Measurements from ENCODE around the gene QSOX2.

The QSOX2 gene

DNA sequence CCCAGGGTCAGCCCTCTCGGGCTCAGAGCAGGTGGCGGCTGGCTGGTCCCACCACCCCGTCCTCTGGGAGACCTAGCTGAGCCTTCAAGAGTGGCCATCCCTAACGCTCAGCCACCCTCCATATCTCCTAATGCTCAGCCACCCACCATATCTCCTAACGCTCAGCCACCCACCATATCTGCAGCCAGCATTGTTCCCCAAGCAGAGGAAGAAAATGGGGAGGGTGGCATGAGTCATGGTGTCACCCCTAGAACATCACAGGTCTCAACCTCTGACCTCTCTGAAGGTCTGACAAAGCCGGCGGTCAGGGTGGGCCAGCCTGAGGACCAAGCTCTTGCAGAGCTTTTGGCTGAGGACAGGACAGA lies 55.4 kb downstream of the QSOX2 start:
- DNase-seq (ENCODE audit: low read depth): no peak

DNA sequence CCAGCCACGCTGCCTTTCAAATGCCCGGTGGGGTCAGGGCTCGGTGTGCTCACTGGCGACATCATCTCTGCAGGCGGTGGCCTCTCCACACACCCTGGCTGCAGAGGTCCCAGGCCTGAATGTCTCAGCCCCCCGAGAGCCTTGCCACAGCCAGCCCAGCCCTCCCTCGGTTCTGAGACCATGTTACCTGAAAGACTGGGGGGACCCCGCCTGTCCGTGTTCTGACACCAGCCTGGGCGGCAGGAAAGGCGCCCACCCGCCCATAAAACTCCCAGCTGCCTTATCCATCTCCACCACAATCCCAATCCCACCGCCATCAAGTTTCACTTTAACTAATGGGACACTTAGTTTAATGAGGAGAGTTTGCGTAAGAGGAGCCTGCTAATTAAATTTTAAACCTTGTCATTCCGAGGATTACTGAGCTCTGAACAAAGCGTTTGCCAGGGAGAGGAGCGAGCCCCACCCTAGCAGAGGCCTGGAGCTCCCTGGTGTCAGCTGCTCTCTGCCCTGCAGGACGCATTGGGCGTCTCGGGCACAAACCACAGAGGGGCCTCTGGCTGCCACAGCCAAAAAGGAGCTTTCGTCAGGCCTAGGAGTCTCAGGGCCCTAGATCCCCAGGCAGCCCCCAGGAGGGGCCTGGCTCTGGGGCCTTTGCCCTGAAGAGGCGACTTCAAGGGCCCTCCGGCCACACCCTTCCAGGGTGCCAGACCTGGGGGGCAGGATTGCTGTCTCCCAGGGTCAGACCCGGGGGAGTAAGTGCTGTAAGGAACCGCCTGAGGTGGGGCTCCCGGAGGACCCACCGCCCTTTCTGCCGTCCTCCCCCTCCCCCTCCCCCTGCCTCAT lies 56.0 kb downstream of the QSOX2 start:
- no peak for DNase-seq (ENCODE audit: low read depth)

DNA sequence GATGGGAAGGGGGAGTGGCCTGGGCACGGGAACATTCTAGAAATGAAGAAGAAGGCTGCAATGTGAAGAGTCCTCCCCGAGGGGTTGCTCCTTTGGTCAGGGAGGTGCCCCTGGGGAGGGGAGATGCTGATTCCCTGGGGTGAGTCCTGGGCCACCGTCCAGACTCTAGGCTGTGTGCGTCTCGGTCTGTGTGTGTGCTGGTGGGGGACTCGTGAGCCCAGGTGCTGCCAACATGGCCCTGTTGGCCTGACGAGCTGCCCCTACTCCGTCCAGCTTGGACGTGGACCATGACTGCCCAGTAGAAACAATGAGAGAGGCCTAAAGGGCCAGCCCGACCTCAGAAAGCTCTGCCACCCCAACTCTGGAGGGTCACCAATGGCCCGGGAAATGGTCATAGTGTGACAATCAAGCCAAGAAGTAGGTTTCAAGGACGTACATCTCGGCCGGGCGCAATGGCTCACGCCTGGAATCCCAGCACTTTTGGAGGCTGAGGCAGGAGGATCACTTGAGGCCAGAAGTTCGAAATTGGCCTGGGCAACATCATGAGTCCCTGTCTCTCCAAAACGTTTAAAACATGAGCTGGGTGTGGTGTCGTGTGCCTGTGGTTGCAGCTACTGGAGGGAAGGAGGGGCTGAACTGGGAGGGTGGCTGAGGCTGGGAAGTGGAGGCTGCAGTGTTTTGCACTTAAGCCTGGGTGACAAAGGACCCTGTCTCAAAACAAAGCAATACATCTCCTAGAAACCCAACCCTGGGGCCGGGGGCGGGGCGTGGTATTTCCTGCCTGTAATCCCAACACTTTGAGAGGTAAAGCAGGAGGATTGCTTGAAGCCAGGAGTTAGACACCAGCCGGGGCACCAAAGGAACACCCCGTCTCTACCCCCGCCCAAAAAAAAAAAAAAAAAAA lies 57.7 kb downstream of the QSOX2 start:
- no peak for DNase-seq (ENCODE audit: low read depth)

DNA sequence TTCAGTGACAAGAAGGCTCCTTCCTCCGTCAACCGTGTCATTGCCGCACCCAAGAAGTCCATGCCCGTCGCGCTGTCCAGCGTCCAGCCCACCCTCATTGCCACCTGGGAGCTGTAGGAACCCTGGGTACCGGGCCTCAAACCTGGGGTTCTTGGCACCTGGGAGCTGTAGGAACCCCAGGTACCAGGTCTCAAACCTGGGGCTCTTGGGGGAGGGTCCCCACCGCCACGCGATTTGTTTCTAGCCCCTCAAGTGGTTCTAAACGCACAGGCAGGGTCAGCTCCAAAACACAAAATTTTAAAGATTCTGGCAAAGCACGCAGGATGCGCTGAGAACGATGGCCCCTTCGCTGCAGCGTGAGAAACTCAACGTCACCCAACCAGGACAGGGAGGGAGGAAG lies 58.4 kb downstream of the QSOX2 start:
- DNase-seq (ENCODE audit: low read depth): no peak

DNA sequence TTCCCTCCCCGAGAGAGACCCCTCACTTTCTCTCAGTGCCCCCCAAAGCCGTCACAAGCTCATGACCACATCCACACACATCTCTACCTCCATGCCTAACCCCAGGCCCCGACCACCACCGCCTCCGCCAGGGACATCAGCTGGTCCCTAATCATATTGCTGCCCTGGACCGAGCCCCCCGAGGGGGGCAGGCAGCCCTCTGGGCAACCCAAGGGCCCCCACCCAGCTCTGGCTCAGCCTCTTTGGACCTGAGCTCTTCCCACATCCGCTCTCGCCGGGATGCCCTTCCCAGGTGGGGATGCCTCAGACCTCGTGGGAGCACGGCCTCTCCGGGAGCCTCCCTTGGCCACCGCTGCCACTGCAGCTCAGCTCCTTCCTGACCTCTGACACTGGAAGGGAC lies 59.2 kb downstream of the QSOX2 start:
- no peak for DNase-seq (ENCODE audit: low read depth)

DNA sequence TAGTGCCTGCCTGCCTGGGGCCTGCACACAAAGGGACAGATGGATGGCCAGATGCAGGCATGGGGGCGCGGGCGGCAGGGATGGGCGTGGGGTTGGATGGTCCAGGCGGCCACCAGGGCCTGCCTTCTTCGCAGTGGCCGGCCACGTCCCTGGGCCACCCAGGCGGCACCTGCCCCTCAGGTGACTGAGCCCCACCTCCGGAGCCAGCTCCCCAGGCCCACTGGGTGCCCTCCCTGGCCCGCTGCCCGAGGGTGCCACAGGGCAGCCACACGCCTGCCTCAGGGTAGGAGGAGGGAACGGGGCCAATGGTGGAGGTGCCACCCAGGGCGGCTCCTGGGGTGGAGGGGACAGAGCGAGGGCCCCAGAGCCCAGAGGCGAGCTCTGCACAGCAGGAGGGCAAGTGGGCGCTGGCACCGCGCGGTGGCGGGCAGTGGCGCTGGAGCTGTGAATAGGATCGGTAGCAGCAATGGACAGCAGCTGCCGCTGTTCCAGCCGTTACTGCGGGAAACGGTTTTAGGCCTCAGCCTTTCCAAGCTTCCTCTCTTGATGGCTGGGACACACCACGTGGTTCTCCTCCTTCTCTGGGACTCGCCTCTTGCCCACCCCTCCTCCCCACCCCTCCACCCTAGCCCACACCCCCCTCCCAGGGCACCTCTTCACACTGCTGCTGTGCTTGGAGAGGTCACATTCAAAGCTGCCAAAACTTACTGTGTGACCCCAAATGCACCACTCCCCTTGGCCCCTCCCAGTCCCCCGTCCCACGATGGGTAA lies 59.8 kb downstream of the QSOX2 start:
- DNase-seq (ENCODE audit: low read depth): no peak

DNA sequence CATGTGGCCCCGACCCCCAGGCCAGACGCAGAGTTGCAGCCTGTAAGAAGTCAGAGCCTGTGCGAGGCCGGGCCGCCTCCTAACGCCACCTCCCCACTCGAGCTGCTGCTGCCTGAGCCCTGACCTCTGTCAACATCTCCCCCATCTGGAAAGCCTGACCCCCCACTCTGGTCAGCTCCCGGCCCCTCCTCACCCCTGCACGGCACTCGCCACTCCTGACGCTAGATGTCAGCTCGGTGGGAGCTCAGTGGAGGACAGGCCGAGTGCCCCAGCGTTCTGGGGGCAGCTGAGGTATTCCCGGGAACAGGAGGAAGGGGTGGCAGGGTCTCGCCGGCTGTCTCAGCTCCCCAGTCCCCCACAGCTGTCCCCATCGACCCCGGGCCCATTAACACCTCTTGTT lies 60.5 kb downstream of the QSOX2 start:
- DNase-seq (ENCODE audit: low read depth): no peak

DNA sequence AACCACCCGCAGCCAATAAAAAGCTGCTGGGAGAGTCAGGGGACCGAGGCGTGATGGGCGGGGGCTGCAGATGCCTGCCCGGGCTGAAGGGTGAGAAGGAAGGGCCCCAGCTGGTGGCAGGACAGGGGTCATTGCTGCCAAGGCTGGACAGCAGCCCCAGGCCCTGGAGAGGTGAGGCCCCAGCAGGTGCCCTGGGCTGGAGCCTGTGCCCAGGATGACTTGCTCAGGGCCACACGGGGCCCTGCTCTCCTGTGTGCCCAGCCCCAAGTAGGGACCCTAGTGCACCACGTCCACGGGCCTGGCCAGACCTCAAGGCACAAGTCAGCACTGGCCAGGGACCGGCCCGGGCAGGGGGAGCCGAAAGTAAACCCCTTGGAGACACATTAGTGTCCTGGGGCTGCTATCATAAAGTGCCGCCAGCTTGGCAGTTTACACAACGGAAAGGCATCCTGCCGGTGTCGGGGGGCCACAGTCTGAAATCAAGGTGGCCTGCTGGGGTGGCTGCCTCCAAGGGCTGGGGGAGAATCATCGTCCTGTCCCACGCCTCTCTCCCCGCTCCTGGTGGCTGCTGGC lies 62.7 kb downstream of the QSOX2 start:
- no peak for DNase-seq (ENCODE audit: low read depth)

DNA sequence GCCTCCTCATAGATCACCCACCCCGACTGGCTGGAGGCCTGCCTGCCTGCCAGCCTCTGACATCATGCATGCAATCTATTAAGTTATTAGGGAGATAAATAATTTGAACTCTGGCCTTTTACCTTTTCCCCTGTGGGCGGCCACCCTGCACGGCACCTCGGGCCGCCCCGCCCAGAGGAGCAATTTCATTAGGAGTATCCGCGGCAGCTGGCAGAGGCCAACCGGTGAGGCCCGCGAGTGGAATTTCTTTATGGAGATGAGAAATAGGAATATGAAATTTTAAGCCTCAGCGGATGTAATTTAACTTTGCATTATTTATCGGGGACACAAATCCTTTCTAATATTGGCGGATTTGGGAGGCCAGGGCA lies 63.2 kb downstream of the QSOX2 start:
- DNase-seq (ENCODE audit: low read depth): no peak

DNA sequence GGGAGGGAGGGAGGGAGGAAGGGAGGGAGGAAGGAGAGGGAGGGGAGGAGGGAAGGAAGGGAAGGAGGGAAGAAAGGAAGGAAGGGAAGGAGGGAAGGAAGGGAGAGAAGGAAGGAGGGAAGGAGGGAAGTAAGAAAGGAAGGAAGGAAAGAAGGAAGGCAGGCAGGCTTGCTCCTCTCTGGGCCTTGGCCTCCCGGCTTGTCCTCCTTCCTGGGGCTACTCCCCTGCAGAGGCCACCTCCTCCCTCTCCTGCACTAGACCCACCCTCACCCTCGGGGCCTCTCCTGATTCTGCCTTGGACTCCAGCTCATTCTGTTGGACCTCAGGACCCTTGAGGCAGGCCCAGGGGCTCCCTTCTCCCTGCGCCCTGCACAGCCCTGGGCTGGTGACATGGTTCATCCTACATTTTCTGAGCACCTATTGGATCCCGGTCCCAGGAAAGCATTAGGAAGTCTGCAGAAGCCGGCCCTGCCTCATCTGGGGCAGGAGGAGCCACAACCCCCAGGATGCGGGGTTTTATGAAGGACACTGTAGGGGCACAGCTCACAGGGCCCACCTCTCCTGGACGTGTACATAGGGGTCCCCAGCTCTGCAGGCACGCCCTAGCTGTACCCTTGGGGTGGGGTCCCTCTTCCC lies 63.7 kb downstream of the QSOX2 start:
- DNase-seq (ENCODE audit: low read depth): no peak

DNA sequence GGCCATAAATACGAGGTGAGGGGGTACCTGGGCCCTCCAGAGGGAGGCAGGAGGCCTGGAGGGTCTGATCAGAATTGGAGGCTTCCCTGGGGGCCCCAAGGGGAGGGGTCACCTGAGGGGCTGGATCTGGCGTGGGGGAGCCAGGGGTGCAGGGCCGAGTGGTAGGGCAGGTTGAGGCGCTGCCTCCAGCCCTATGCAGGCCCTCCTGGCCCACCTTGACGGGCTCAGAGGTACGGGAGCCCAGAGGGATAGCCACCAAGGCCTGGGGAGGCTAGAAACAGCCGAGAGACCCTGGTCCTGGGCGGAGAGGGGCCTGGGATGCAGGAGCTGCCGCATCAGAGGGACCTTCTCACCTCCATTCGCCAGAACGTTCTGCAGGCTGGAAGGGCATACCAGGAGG lies 65.0 kb downstream of the QSOX2 start:
- no peak for DNase-seq (ENCODE audit: low read depth)

DNA sequence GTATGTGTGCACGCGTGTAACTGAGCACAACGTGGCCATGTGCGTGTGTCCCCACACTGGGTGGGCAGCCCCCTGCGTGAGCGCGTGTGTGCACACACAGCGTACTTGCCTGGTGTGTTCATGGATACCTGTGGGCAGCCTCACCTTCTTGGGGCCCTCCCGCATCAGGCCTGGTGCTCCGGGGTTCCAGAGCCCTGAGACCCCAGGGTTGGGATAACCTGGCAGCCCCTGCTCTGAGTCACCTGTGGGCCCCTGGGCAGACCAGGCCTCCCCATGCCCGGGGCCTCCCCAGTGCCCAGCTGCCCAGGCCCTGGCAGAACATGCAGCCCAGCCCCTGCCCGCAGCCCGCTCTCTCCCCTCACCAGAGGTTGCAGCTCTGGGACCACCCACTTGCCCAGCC lies 65.9 kb downstream of the QSOX2 start:
- DNase-seq (ENCODE audit: low read depth): no peak

DNA sequence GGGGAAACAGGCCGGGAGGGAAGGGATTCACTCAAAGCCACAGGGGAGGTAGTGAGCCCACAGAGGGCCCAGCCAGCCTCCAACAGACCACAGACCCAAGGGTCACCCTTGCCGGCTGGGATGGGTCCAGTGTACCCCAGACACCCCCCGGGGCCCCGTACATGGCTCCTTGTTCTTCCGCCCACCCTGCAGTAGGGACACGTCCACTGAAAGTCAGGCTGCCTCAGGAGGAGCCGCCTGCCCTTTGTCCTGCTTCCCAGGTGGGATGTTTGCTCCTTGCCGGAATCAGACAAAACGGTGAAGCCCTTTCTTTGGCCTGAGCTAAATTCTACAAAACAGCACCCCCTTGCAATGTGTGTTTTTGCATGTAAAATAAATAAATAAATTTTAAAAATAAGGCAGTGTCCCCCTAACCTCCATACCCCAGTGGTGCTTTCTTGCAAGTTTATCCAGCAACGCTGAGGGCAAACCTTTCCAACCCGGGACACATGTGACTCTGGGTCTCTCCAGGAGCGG lies 66.5 kb downstream of the QSOX2 start:
- DNase-seq (ENCODE audit: low read depth): no peak

DNA sequence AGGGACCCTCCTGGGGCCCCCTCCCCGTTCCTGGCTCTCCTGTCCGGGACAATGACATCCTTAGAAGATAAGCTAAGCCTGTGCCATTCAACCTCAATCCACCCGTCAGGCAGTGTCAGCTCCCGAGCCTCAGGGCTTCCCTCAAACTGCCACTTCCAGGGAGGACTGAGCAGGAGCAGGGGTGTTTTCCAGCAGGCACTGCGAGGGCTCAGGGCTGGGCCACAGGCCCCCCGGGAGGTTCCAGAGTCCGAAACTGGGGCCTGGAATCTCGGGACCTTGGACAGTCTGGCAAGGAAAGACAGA lies 66.9 kb downstream of the QSOX2 start:
- no peak for DNase-seq (ENCODE audit: low read depth)

DNA sequence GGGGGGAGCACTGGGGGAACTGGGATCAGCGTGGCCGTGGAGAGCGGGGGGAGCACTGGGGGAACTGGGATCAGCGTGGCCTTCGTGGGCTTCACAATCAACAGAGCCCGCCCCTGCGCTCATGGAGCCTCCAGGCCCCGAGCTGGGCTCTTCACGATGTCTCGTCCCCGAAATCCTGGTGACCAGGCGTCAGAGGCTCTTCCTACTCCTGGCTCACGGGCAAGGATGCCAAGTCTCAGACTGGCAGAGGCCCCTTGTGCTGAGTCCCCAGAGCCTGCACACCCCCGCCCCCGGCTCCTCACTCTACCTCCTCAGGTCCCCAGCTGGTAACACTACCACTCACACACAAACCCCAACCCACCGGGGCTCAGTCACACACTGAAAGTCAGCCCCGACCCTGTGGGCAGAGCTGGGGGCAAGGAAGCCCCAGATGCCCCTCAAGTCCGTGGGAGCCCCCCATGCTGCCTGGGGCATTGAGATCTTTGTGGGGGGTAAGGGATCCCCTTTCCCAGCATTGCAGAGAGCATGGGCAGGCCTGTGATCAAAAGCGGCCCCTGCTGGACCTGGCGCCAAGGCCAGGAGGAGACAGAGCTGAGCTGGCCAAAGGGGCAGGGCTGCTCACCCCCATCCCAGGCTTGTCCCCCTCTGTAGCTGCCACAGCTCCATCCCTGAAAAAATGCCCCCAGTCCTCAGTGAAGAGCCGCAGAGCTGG lies 67.4 kb downstream of the QSOX2 start:
- DNase-seq (ENCODE audit: low read depth): no peak

DNA sequence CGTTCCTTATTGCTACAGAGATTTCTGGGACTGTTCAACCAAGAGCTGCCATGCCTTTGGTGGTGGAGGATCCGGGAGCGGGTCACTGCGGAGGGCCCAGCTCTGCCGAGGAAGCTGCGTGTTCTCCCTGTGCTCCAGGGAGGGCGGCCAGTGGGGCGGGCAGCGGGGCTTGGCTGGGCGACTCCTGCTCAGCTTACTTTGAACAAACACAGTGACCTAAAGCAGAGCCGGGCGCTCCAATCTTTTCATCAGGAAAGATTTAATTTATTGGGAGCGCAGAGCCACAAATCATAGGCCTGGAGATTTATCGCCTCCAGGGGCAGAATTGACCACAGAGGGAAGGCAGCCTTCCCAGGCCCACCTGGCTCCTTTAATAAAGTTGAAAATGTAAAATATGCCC lies 68.4 kb downstream of the QSOX2 start:
- no peak for DNase-seq (ENCODE audit: low read depth)

DNA sequence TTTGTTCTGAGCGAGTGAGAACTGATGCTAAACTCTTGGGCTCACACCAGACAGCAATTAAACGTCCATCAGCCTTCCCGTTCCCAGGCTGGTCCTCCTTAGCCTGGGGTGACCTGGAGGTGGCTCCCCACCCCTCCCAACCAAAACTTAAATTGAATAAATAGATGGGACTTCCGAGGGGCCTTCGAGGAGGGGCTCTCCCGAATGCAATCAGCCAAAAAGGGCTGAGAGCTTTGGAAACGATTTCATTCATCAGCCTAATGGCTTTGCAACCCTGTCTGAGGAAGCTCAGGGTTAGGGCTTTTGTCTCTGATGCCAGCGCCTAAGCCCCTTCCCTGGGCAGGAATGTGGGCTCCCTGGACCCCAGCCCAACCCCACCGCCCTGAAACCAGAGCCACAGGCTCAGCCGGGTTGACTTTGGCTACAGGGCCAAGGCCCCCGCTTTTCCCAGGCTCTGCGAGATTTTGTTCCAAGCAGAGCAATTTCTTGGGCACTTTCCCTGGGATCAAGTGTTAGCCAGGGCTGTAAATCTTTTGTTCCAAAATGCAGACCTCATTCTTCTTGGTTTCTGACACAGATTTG lies 69.9 kb downstream of the QSOX2 start:
- no peak for DNase-seq (ENCODE audit: low read depth)

DNA sequence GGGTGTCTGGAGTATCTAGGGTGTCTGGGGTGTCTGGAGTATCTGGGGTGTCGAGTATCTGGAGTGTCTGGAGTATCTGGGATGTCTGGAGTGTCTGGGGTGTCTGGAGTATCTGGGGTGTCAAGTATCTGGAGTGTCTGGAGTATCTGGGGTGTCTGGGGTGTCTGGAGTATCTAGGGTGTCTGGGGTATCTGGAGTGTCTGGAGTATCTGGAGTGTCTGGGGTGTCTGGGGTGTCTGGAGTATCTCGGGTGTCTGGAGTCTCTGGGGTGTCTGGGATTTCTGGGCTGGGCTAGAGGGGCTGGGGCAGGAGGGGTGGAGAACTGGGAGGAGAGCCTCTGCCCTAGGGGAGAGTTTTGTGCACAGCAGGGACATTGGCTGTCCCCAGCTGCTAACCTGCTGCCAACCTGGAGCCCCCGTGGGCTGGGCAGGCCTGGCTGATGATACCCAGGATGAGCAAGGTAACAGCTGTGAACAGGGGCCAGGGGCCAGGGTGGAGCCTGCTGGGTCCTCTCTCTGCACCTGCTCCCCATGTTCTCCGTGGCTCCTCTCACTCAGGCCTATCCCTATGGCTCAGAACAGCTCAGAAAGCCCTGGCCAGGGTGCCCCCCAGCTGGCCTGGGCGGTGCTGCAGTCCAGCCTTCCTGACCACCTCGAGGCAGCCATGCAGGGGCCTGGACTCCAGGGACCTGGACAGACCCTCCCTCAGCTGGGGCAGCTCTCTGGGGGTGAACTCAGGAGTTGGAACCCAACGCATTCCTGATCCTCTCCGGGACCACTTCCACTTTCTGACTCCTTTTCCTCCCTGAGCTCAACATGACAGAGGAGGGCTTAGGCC lies 70.6 kb downstream of the QSOX2 start:
- no peak for DNase-seq (ENCODE audit: low read depth)

DNA sequence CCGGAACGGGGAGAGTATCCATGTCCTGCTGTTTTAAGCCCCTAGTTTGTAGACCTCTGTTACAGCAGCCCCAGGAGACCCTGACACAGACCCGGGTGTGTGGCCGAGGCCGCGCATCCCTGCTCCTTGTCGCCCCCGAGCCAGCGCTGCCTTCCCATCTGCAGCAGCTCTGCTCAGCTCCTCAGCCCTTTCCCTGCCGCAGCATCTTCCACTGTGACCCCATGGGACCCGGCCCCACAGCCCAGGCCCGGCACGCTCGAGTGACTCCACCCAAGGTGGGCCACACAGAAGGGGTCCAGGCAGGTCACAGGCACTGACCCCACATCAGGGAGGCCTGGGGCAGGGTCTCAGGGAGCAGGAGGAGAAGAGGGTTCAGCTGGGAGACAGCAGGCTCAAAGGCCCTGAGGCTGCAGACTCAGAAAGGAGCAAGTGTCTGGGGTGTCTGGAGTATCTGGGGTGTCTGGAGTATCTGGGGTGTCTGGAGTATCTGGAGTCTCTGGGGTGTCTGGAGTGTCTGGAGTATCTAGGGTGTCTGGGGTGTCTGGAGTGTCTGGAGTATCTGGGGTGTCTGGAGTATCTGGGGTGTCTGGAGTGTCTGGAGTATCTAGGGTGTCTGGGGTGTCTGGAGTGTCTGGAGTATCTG lies 71.8 kb downstream of the QSOX2 start:
- no peak for DNase-seq (ENCODE audit: low read depth)

Data from activated T-cell treated with anti-CD3 and anti-CD28 coated beads for 24 hours (primary cell).